ENCODE measurements around the gene CRKL. TPM values are rescaled to one million over a fixed set of nuclear protein-coding genes. Genes with fewer than 3 reads are reported as not detected.

The CRKL gene
- total RNA-seq, 1 donor from 2014 or later = 102 TPM

DNA sequence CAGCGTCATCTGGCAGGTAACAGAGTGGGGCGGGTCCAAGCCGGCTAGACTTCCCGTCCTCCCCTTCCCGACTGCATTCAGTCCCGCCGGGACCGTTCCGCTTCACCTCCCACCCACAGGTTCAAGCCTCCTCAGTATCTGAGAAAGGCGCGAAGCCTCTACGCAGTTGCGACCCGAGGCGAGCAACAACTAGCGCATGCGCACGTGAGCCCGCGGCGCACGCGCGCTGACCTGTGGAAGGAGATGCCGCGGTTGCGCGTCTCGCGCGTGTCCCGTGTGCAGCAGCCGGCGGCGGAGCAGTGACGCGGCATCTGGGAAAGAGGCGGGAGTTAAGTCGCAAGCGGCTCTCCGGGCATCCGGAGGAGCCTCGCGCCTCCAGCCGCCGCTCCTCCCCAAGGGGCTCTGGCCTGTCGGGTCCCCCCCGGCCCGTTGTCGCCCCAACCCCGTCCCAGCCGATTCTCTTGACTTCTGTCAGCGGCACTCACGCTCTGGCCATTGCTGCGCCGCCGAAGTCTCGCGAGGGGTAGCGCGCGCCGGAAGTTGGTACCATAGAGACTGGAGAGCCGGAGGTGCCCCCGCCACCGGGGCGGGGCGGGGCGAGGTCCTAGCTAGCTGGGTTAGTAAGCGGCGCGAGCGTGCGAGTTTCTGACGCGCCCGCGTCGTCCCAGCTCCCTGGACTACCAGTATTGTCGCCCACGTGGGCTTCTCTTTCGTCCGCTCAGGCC, 84.6 kb downstream of the CRKL start, which contains the start of gene THAP7:
THAP7 (minus strand) TSS at position 518 of the 725 bp plus-strand sequence; CDS start at position 311, 207 bp downstream.
- Mint-ChIP-seq H3K36me3 (ENCODE audit: low read depth) (no peaks in the 10 kb centered on the region), H3K27me3 (ENCODE audit: low read depth) (peaks cover 5% of the 10 kb centered on the region), H3K4me1 (peaks cover 26% of the 10 kb centered on the region), H3K9me3 (no peaks in the 10 kb centered on the region), H3K4me3 (peak within 1 kb of the TSS; percentile 98), H3K27ac (ENCODE audit: unreplicated experiment) (peak within 1 kb of the TSS; percentile 99)
- peak; percentile 91 for DNase-seq (ENCODE audit: low read depth, low spot score)
- TF ChIP-seq, protein P1, sequence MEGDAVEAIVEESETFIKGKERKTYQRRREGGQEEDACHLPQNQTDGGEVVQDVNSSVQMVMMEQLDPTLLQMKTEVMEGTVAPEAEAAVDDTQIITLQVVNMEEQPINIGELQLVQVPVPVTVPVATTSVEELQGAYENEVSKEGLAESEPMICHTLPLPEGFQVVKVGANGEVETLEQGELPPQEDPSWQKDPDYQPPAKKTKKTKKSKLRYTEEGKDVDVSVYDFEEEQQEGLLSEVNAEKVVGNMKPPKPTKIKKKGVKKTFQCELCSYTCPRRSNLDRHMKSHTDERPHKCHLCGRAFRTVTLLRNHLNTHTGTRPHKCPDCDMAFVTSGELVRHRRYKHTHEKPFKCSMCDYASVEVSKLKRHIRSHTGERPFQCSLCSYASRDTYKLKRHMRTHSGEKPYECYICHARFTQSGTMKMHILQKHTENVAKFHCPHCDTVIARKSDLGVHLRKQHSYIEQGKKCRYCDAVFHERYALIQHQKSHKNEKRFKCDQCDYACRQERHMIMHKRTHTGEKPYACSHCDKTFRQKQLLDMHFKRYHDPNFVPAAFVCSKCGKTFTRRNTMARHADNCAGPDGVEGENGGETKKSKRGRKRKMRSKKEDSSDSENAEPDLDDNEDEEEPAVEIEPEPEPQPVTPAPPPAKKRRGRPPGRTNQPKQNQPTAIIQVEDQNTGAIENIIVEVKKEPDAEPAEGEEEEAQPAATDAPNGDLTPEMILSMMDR (conservative IDR thresholded peaks at IDR 0.05) = no peak

Other genes starting within 250 kb of the CRKL start
- gene SERPIND1, start 143.3 kb upstream of the CRKL start, total RNA-seq = not detected in 2 replicates
- gene PI4KA, start 58.6 kb upstream of the CRKL start, total RNA-seq = 82.0 and 85.8 TPM in 2 replicates
- gene SNAP29, start 58.4 kb upstream of the CRKL start, total RNA-seq = 20.0 and 20.2 TPM in 2 replicates
- 0.79 and 0.84 TPM in 2 replicates for gene AIFM3, start 49.8 kb downstream of the CRKL start, total RNA-seq
- gene LZTR1, start 64.9 kb downstream of the CRKL start, total RNA-seq = 88.7 and 94.5 TPM in 2 replicates
- gene THAP7, start 84.7 kb downstream of the CRKL start, total RNA-seq = 35.4 and 37.0 TPM in 2 replicates
- 3.4 and 4.5 TPM in 2 replicates for gene P2RX6, start 97.8 kb downstream of the CRKL start, total RNA-seq
- gene SLC7A4, start 115.2 kb downstream of the CRKL start, total RNA-seq = 0.26 and 0.43 TPM in 2 replicates
- gene LRRC74B, start 128.5 kb downstream of the CRKL start, total RNA-seq = not detected in 2 replicates